ENCODE measurements around the gene OTUD4. TPM values are rescaled to one million over a fixed set of nuclear protein-coding genes. Genes with fewer than 3 reads are reported as not detected.

OTUD4 gene, protein sequence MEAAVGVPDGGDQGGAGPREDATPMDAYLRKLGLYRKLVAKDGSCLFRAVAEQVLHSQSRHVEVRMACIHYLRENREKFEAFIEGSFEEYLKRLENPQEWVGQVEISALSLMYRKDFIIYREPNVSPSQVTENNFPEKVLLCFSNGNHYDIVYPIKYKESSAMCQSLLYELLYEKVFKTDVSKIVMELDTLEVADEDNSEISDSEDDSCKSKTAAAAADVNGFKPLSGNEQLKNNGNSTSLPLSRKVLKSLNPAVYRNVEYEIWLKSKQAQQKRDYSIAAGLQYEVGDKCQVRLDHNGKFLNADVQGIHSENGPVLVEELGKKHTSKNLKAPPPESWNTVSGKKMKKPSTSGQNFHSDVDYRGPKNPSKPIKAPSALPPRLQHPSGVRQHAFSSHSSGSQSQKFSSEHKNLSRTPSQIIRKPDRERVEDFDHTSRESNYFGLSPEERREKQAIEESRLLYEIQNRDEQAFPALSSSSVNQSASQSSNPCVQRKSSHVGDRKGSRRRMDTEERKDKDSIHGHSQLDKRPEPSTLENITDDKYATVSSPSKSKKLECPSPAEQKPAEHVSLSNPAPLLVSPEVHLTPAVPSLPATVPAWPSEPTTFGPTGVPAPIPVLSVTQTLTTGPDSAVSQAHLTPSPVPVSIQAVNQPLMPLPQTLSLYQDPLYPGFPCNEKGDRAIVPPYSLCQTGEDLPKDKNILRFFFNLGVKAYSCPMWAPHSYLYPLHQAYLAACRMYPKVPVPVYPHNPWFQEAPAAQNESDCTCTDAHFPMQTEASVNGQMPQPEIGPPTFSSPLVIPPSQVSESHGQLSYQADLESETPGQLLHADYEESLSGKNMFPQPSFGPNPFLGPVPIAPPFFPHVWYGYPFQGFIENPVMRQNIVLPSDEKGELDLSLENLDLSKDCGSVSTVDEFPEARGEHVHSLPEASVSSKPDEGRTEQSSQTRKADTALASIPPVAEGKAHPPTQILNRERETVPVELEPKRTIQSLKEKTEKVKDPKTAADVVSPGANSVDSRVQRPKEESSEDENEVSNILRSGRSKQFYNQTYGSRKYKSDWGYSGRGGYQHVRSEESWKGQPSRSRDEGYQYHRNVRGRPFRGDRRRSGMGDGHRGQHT
- total RNA-seq: 10 to 100 TPM; 42.7 to 49.0 TPM

DNA sequence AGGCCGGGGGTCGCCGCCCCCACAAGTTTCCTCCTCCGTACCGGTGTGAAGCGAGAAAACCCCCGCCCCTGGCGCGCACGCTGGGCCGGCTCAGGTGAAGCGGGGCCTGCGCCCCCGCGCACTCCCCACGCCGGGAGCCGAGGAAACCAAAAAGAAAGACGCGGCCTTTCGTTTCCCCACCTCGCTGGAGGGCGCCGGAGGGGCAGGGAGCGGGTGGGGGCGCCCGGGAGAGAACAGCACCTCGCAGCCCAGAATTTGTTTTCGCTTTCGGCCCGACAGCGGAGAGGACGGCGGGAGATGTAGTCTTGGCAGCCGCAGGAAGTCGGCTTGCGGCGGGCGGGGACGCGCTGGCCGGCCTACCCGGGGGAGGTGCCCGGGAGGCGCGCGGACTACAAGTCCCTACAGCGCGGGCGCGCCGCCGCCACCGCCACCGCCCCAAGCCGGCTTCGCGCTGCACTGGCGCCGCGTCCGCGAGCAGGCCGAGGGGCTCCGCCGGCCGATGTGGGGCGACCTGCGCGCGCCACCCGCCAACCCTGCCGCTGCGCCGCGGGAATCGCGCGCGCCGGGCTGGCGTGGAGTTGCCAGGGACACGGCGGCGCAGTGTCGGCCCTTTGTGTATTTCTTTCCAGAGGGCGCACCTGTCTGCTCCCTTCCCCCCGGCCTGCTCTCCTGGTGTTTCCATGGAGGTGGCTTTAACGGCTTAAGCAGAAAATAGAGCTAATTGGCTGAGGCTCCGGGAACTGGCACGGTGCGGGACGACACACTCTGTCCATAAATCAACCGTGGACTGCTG, at the start of gene OTUD4:
OTUD4 (minus strand) TSS at position 292 of the 793 bp plus-strand sequence. CDS start 616 bp downstream, outside the sequence.

DNA sequence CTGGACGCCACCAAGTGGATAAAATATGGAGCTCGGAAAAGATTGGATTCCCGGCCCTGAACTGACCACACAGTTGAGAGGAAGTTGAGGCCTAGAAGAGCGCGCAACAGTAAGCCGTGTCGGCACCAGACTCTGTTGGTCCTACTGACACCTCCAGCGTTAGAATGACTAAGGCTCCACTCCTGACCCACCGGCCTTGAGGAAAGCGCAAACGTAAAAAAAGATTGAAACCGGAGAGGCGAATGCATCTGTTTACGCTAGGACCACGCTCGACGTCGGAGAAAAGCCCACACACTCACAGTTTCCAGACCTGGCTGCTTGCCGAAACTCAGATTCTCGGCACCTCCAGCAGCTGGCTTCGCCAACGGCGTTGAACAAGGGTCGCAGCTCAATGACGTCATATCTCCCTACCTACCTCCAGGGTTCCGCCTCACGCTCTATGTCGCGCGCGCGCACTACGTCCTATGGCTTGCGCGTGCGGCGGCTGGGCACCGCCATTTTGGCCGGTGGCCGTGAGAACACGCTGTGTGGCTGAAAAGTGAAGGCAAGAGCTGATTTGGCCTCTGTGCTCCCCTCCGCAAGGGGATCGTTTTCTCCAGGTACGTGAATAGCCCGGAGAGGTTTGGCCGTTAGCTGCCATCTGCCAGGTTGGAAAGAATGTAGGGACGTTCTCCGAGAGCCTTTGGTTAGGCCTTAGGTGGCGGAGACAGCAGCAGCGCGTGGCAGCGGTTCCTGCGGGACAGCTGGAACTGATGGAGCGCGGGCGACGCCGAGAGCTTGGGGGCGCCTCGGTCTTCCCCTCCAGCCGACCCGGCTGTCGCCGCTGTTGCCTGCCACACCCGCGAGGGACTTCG, 82.3 kb downstream of the OTUD4 start, which contains the start of the genes ABCE1 and ANAPC10:
ABCE1 (plus strand) TSS at position 491 of the 854 bp plus-strand sequence. CDS start 6,102 bp downstream, outside the sequence.
ANAPC10 (minus strand) TSS at position 376 of the 854 bp plus-strand sequence. CDS start 2,097 bp downstream, outside the sequence.

Other genes starting within 250 kb of the OTUD4 start
- gene ANAPC10, start 82.4 kb downstream of the OTUD4 start, total RNA-seq: 10 to 100 TPM; 16.8 to 20.2 TPM
- gene ABCE1, start 82.3 kb downstream of the OTUD4 start, total RNA-seq: 10 to 100 TPM; 69.1 to 73.3 TPM

Data from activated naive CD4-positive, alpha-beta T cell treated with anti-CD3 and anti-CD28 coated beads, Interleukin-2, amount 10 ng/mL, durations not matched to agents 5 hours and 36 hours (primary cell).